ENCODE results near the gene SELENOV.

DNA sequence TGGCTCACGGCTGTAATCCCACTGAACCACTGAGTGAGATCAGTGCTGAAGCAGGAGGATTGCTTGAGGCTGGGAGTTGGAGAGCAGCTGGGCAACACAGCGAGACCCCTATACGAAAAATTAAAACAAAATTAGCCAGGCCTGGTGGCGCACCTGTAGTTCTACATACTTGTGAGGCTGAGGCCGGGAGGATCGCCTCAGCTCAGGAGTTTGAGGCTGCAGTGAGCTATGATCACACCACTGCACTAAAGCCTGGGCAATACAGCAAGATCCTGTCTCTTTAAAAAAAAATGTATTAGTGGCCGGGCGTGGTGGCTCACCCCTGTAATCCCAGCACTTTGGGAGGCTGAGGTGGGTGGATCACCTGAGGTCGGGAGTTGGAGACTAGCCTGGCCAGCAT lies 6.3 kb upstream of the SELENOV start:
- TF ChIP-seq, protein P1, sequence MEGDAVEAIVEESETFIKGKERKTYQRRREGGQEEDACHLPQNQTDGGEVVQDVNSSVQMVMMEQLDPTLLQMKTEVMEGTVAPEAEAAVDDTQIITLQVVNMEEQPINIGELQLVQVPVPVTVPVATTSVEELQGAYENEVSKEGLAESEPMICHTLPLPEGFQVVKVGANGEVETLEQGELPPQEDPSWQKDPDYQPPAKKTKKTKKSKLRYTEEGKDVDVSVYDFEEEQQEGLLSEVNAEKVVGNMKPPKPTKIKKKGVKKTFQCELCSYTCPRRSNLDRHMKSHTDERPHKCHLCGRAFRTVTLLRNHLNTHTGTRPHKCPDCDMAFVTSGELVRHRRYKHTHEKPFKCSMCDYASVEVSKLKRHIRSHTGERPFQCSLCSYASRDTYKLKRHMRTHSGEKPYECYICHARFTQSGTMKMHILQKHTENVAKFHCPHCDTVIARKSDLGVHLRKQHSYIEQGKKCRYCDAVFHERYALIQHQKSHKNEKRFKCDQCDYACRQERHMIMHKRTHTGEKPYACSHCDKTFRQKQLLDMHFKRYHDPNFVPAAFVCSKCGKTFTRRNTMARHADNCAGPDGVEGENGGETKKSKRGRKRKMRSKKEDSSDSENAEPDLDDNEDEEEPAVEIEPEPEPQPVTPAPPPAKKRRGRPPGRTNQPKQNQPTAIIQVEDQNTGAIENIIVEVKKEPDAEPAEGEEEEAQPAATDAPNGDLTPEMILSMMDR (IDR thresholded peaks at IDR 0.05; ENCODE audit: insufficient read depth, low read depth, low read length) = no peak
- no peak for TF ChIP-seq EZH2 (IDR thresholded peaks at IDR 0.05; ENCODE audit: insufficient read depth, low read length)

Measured in astrocyte (in vitro differentiated cells and primary cell).